NCI-H2029 treated with DMSO at 0.1 percent for 48 hours (cell line): ENCODE measurements around the gene ATF1.
"Not testable (repeated sequence)": the region's sequence is repeated elsewhere in the genome, so short reads cannot be mapped to it uniquely, and the experiment has no call there.

Experiments used
- DNase-seq: peaks from one replicate; lab custom pipeline; 2025; lab: John Stamatoyannopoulos, UW

ATF1 gene

DNA sequence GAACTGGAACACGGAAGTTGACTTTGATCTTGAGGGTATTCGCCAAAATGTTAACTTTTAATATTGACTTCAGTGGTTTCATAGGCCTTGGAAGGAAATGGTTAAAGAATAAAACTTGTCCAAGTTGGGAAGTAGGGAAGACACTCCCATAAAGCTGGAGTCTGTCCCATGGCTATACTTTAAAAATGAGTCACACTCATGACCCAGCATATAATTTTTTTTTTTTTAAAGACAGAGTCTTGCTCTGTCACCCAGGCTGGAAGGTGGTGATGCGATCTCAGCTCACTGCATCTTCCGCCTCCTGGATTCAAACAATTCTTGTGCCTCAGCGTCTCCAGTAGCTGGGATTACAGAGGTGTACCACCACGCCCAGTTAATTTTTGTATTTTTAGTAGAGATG lies 98.4 kb downstream of the ATF1 start:
- DNase-seq = no peak

DNA sequence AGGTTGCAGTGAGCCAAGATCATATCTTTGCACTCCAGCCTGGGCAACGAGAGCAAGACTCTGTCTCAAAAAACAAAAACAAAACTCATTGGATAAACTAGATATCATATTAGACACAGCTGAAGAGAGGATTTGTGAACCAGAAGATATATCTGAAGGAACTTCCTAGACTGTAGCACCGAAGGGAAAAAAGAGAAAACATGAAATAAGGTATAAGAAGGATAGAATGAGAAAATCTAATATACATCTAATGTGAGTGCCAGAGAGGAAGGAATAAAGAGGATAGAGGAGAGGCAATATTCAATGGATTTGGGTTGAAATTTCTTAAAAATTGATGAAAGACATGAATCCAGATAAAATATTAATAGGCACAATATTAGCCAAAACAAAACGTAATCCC lies 101.4 kb downstream of the ATF1 start:
- DNase-seq = no peak

GRCh38 chr12:50868881-50869280 lies 105.0 kb downstream of the ATF1 start:
- DNase-seq = not testable (repeated sequence)
